GM12892 (cell line): ENCODE results near the gene PDE3A.

Experiments
- DNase-seq: peaks from one replicate; pipeline ENCODE4 v3.0.0; 2011; ENCODE audit not compliant: insufficient read length
- FAIRE-seq: peaks from 2 replicates; lab custom pipeline; 2011; peaks lifted over from hg19 to GRCh38; lab: Jason Lieb, UNC
- POLR2A ChIP-seq: IDR thresholded peaks from 2 replicates; pipeline ENCODE4 v1.6.1; 2011; ENCODE audit warnings: low read depth, low read length, control low read depth
- POLR2AphosphoS5 ChIP-seq: IDR thresholded peaks from 2 replicates; pipeline ENCODE4 v1.6.1; 2011; ENCODE audit warnings: low read depth, low read length, control low read depth
- TAF1 ChIP-seq: IDR thresholded peaks from 2 replicates; pipeline ENCODE4 v1.6.1; 2011; ENCODE audit warnings: low read depth, mild to moderate bottlenecking, control low read depth, low read length, borderline replicate concordance

PDE3A gene

DNA sequence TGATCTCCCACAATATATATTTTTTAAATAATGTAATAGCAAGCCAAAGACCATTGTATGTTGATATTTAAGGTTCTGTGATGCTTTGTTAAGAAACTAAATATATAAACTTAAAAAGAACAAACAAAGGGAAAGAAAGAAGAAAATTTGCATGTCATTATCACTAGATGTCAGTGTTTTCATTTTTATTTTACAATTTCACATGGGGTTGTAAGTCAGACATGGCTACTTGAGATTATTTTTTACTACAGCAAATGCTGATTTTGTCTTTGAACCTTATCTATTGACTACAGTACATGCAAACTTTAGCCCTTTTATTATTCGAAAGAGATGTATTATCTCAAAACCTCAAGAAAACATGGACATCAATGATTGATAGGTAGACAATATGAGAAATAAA, 362.9 kb downstream of the PDE3A start:
- DNase-seq (no peak), FAIRE-seq (no peak)
- TF ChIP-seq POLR2A (no peak), TAF1 (no peak), POLR2AphosphoS5 (no peak)
